Hematopoietic multipotent progenitor cell treated with erythropoietin and hydrocortisone succinate and interleukin-3 and kit ligand, for 6 days (in vitro differentiated cells): ENCODE results near the gene HUS1B.
"Not testable (repeated sequence)": the region's sequence is repeated elsewhere in the genome, so short reads cannot be mapped to it uniquely, and the experiment has no call there.

ENCODE experiments used
- DNase-seq: peaks from one replicate; pipeline ENCODE4 v3.0.0-alpha.2; 2015

HUS1B gene

GRCh38 chr6:656460-657252 is at the start of gene HUS1B:
TSS of gene HUS1B (minus strand) at chr6:657100. CDS start at chr6:656944, 156 bp downstream.
- no peak for DNase-seq

- no peak for DNase-seq
Measured at GRCh38 chr6:706146-706545, 49.2 kb upstream of the HUS1B start.

GRCh38 chr6:705047-705446 is 48.1 kb upstream of the HUS1B start:
- no peak for DNase-seq

- no peak for DNase-seq
Measured at GRCh38 chr6:704046-704445, 47.1 kb upstream of the HUS1B start.

- DNase-seq = no peak
Measured at GRCh38 chr6:703552-703951, 46.7 kb upstream of the HUS1B start.

- no peak for DNase-seq
Measured at GRCh38 chr6:701700-702479, 45.0 kb upstream of the HUS1B start.

DNA sequence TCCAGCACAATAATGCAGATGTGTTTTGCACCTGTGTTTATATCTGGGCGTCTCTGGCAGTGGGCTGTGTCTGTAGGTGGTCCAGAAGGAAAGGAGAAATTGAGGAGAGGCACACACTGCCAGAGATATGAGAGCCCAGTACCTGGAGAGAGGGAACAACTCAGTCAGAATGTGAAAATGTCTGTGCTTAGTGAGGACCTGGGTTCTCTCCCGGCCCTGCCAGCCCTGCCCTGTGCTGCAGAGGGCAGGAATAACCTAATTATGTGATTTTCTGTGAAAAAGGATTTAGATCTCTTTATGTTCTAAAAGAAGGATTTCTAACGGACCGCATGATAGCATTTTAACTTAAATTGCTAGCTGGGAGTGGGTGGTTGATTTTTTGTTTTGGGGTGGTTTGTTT is 44.3 kb upstream of the HUS1B start:
- DNase-seq = no peak

- DNase-seq = no peak
Measured at GRCh38 chr6:700490-700889, 43.6 kb upstream of the HUS1B start.

GRCh38 chr6:699319-699718 is 42.4 kb upstream of the HUS1B start:
- DNase-seq = no peak

DNA sequence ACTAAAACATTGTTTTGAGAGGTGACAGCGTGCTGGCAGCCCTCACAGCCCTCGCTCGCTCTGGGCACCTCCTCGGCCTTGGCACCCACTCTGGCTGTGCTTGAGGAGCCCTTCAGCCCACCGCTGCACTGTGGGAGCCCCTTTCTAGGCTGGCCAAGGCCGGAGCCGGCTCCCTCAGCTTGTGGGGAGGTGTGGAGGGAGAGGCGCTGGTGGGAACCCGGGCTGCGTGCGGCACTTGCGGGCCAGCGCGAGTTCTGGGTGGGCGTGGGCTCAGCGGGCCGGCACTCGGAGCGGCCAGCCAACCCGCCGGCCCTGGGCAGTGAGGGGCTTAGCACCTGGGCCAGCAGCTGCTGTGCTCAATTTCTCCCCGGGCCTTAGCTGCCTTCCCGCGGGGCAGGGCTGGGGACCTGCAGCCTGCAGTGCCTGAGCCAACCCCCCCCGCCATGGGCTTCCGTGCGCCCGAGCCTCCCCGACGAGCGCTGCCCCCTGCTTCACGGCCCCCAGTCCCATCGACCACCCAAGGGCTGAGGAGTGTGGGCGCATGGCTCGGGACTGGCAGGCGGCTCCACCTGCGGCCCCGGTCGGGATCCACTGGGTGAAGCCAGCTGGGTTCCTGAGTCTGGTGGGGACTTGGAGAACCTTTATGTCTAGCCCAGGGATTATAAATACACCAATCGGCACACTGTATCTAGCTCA is 37.7 kb upstream of the HUS1B start:
- not testable (repeated sequence) for DNase-seq

DNA sequence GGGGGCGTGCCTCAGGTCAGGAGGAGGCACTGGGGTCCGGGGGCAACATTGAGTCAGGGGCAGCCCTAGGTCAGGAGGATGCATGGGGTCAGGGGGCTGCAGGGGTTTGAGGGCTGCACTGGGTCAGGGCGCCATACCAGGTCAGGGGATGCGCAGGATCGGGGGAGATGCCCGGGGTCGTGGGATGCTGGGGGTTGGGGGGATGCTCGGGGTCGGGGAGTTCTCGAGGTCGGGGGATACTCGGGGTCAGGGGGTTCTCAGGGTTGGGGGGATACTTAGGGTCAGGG is 36.8 kb upstream of the HUS1B start:
- no peak for DNase-seq

DNA sequence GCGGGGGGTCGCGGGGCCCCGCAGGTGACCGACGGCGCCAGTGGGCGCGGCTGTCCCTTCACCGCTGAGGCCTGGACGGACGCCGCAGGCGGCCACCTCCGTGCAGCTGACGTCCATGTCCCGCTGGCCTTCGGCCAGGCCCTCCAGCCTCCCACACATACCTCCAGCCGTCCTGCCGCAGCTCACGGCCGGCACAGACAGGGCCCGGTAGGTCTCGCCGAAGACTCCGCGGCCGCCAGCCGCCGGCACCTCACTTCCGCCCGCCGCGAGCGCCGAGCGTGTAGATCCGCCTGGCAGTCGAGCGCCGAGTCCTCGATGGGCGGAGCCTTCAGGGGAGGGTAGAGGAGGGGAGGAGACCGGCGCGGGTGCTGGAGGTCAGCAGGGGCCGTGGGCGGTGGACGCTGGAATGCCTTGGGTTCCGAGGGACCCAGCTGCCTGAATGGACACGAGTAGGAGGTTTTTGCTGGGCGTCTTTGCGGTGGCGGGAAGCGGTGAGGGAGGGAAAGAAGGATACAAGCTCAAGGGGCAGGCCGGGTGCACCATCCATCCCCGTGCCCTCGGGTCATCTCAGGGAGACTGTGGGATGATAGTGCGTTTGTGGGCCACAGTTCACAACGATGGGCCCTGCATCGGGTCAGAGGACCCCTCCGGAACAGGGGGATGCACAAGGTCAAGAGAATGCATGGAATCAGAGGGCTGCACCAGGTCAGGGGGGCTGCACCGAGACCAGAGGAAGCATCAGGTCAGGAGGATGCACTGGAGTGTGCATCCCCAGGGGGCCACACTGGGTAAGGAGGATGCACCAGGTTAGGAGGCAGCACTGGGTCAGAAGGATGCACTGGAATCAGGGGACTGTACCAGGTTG is 36.2 kb upstream of the HUS1B start, which contains the start of gene EXOC2:
Gene EXOC2, minus strand, starts transcription at position 282 of the 865 bp plus-strand sequence. CDS start 55,321 bp downstream, outside the sequence.
- DNase-seq = peak; percentile 91

DNA sequence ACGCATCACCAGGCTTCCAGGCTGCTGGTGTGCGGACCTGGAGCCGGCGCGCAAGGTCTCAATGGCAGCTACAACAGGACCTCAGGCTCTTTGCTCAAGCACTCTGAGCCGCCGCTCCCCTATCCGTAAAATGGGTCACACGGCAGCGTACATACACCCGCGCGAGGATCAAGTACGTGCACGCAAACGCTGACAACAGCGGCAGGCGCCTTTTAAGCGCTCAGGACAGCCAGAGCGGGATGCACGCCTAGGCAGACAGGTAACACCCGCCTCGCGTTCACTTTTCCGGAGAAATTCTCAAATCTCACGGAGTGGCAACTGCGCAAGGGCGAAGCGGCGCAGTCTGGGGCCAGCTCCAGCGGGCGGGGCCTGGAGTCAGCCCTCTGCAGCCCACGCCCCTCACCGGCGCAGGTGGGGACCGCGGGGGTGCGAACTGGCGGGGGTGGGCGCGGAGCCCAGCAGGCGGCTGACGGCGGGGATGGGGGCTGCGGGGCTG is 35.5 kb upstream of the HUS1B start:
- peak; percentile 75 for DNase-seq

DNA sequence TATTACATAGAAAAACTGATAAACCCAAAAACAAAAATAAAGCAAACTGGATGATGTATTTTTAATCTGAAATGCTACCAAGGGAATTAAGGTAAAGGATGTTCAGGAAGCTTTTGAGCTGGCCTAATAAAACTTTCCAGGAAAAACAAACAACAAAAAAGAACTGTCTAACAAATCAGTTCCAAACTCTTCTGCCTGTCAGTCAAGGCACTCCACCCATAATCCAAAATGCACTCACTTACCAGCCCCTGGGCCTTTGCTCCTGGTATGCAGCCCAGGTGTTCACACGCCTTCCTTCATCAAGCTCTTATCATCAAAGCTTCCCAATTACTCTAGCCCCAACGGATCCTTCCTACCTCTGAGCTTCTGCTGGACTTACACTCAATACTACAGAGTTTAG is 32.3 kb upstream of the HUS1B start:
- no peak for DNase-seq

GRCh38 chr6:686497-686896 is 29.6 kb upstream of the HUS1B start:
- DNase-seq = no peak

- no peak for DNase-seq
Measured at GRCh38 chr6:684831-685636, 28.1 kb upstream of the HUS1B start.

DNA sequence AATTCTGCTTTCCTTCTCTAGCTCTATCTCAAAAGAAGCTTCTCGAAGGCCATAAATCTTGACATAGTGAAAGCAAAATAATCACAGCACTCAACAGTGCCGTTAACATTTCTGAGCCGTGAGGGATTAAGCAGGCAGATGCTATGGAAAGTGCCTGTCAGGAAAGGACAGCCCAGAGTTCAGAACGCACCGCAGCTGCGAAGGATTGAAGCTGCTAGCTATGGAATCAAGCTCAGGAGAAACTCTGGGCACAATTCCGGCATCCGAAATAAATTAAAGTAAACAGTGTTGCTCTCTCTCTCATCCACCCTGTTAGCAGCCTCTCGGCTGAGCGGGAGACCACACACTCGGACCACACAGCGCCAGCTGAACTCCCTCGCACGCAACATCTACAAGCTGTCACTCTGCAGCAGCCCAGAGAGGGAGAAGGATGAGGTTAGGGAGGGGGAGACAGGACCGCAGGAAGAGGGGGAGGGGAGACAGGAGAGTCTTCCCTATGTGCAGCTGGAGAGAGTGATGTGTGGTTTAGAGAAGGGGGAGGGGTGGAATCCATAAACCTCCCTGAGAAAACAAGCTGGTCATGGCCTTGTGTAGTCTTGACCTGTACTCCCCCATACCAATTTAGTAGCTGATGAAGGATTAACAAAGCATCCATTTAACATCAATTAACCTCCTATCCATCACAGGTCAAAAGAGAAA is 27.0 kb upstream of the HUS1B start:
- DNase-seq = peak; percentile 52

GRCh38 chr6:680666-681340 is 23.9 kb upstream of the HUS1B start:
- no peak for DNase-seq

GRCh38 chr6:680251-680650 is 23.4 kb upstream of the HUS1B start:
- no peak for DNase-seq

DNA sequence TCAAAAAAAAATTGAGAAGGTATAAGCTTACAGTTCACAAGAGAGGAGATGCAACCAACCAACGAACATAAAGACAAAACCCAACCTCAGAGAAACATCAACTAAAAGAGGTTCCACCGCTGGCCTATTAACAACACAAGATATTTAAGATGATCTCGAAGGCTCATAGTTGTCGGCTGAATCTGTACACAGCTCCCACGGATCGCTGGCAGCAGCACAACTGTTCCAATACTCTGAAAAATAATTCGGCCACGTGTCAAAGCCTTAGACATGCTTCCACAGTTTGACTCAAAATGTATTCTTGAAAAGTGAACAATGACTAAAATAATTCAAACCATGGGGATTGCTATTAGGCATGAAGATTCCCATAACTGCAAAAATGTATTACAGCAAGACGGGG is 22.4 kb upstream of the HUS1B start:
- DNase-seq = no peak
